SH-SY5Y (cell line): ENCODE results near the gene CFAP65.

Experiments
- GATA2 ChIP-seq: IDR thresholded peaks from 2 replicates; pipeline ENCODE4 v1.6.1; 2011; ENCODE audit warnings: mild to moderate bottlenecking, low read depth, low read length
- GATA3 ChIP-seq: IDR thresholded peaks from 2 replicates; pipeline ENCODE4 v1.6.1; 2011; ENCODE audit warnings: low read depth, mild to moderate bottlenecking, low read length, moderate library complexity

CFAP65 gene

GRCh38 chr2:219030177-219030940, 11.0 kb downstream of the CFAP65 start:
- TF ChIP-seq GATA2 (no peak), GATA3 (no peak)

GRCh38 chr2:219029829-219030165, 11.5 kb downstream of the CFAP65 start:
- TF ChIP-seq GATA3 (no peak), GATA2 (no peak)

GRCh38 chr2:219028996-219029828, 12.1 kb downstream of the CFAP65 start:
- TF ChIP-seq GATA2 (no peak), GATA3 (no peak)

- TF ChIP-seq GATA2 (no peak), GATA3 (no peak)
Measured at GRCh38 chr2:219028141-219028540, 13.2 kb downstream of the CFAP65 start.

GRCh38 chr2:219027511-219028055, 13.7 kb downstream of the CFAP65 start:
- TF ChIP-seq GATA3, result no peak
- no peak for TF ChIP-seq GATA2

- TF ChIP-seq GATA2 (no peak), GATA3 (no peak)
Measured at GRCh38 chr2:219026946-219027345, 14.4 kb downstream of the CFAP65 start.

GRCh38 chr2:219025637-219026585, 15.4 kb downstream of the CFAP65 start:
- TF ChIP-seq GATA3, result no peak

GRCh38 chr2:219024059-219024458, 17.3 kb downstream of the CFAP65 start:
- no peak for TF ChIP-seq GATA2

GRCh38 chr2:219023045-219023605, 18.2 kb downstream of the CFAP65 start:
- no peak for TF ChIP-seq GATA3
- TF ChIP-seq GATA2, result no peak

GRCh38 chr2:219022616-219023015, 18.7 kb downstream of the CFAP65 start:
- TF ChIP-seq GATA3 (no peak), GATA2 (no peak)

- TF ChIP-seq GATA2 (no peak), GATA3 (no peak)
Measured at GRCh38 chr2:219022041-219022440, 19.3 kb downstream of the CFAP65 start.

- no peak for TF ChIP-seq GATA2
- TF ChIP-seq GATA3, result no peak
Measured at GRCh38 chr2:219021591-219021990, 19.7 kb downstream of the CFAP65 start.

GRCh38 chr2:219020604-219021365, 20.5 kb downstream of the CFAP65 start:
- TF ChIP-seq GATA3 (no peak), GATA2 (no peak)
